Measurements from ENCODE around the gene FN3K.

Gene FN3K

DNA sequence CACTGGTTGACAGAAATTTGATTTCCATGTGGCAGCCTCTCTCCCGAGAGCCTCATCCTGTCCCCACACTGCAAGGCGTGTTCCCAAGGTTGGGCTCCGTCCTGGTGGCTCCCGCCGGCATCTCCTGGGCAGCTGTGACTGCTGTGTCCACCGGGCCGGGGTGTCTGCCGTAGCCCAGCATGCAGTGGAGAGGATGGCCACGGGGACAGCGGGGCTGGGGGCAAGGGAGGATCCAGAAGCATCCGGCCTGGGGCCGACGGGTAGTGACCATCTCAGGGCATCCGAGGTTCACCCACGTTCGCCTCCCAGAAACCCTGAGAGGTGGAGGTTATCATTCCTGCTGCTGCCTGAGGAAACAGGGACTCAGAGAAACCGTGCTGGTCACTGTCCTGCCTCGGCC is 29.7 kb upstream of the FN3K start:
- Histone ChIP-seq H3K9me3 (no peaks in the 10 kb centered on the region), H3K4me1 (peaks cover 0 to 25% (median 5%) of the 10 kb centered on the region in 4 donors), H3K27ac (no peak overlapping the region), H3K27me3 (peaks cover 0 to 3% of the 10 kb centered on the region in 2 donors), H3K36me3 (no peaks in the 10 kb centered on the region), H3K4me3 (no peak overlapping the region)
- TF ChIP-seq, protein P1, sequence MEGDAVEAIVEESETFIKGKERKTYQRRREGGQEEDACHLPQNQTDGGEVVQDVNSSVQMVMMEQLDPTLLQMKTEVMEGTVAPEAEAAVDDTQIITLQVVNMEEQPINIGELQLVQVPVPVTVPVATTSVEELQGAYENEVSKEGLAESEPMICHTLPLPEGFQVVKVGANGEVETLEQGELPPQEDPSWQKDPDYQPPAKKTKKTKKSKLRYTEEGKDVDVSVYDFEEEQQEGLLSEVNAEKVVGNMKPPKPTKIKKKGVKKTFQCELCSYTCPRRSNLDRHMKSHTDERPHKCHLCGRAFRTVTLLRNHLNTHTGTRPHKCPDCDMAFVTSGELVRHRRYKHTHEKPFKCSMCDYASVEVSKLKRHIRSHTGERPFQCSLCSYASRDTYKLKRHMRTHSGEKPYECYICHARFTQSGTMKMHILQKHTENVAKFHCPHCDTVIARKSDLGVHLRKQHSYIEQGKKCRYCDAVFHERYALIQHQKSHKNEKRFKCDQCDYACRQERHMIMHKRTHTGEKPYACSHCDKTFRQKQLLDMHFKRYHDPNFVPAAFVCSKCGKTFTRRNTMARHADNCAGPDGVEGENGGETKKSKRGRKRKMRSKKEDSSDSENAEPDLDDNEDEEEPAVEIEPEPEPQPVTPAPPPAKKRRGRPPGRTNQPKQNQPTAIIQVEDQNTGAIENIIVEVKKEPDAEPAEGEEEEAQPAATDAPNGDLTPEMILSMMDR (IDR thresholded peaks at IDR 0.05), result no peak
- no peak for DNase-seq
- intact Hi-C loops (cut with DNase I; ENCODE audit: low total_unique reads), result no loop called here

DNA sequence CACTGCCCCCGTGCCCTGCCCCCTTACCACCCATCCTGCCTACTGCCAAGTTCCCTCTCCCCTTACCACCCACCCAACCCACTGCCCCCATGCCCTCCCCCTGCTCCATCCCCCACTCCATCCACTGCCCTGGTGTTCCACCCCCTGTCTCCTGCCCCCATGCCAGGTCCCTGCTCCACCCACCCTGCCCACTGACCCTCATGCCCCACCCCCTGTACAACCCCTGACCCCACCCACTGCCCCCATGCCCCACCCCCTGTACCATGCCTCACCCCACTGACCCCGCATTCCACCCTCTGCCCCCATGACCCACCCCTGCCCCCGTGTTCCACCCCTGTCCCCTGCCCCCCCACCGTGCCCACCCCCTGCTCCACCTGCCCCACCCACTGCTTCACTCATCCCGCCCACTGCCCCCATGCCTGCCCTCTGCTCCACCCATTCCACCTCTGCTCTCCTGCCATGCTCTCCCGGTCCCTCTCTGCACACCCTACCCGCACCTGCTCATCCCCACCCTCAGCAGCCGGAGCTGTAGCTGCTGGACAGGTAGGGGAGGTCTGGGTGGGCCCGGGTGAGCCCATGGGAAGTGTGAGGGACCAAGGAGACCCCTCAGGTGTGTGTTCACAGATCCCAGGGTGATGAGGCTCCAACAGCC is 26.3 kb upstream of the FN3K start:
- Histone ChIP-seq H3K27me3 (peaks cover 0 to 3% of the 10 kb centered on the region in 2 donors), H3K9me3 (no peaks in the 10 kb centered on the region), H3K4me1 (peaks cover 0 to 9% (median 1%) of the 10 kb centered on the region in 4 donors), H3K36me3 (no peaks in the 10 kb centered on the region), H3K27ac (no peak overlapping the region), H3K4me3 (no peak overlapping the region)
- TF ChIP-seq, protein P1 (IDR thresholded peaks at IDR 0.05), result no peak
- DNase-seq, result no peak
- intact Hi-C loops (cut with DNase I; ENCODE audit: low total_unique reads), result no loop called here

DNA sequence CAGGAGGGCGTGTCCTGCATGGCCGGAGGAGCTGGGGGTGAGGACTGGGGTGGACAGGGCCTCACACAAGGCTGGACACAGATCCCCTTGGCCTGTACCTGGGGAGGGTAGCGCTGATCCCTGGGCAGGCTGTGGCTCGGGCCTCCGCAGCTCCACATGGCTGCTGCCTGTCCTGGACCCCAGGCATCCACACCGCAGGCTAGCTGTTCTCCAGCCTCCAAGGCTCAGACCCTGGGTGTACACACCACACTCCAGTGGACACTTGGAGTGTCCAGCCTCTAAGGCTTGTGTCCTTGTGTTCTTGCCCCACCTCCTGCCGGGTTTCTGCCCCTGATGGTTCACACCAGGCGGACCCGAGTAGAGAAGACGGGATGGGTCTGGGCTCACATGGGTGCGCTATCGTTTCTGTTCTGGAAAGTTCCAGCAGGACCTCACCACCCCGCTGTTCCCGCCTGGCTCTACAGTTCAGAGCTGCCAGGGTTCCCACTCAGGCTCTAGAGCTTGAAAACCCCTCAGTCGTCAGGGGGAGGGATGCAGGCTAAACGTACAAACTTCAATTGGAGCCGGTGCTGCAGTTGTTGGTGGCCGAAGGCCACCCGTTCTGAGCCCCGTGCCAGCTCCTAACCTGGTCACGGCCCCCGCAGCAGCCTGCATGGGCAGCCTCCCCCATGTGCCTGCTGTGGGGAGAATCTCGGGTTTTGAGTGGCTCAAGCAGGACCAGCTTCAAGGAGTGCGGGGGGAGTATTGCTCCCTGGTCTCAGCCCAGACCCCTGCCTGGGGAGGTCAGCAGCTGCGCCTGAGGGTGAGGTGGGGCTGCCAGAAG is 25.5 kb upstream of the FN3K start:
- Histone ChIP-seq H3K4me3 (no peak overlapping the region), H3K9me3 (no peaks in the 10 kb centered on the region), H3K4me1 (peaks cover 0 to 9% (median 1%) of the 10 kb centered on the region in 4 donors), H3K27me3 (peaks cover 0 to 3% of the 10 kb centered on the region in 2 donors), H3K27ac (no peak overlapping the region), H3K36me3 (no peaks in the 10 kb centered on the region)
- intact Hi-C loops (cut with DNase I; ENCODE audit: low total_unique reads), result no loop called here
- TF ChIP-seq, protein P1 (IDR thresholded peaks at IDR 0.05), result no peak
- no peak for DNase-seq

DNA sequence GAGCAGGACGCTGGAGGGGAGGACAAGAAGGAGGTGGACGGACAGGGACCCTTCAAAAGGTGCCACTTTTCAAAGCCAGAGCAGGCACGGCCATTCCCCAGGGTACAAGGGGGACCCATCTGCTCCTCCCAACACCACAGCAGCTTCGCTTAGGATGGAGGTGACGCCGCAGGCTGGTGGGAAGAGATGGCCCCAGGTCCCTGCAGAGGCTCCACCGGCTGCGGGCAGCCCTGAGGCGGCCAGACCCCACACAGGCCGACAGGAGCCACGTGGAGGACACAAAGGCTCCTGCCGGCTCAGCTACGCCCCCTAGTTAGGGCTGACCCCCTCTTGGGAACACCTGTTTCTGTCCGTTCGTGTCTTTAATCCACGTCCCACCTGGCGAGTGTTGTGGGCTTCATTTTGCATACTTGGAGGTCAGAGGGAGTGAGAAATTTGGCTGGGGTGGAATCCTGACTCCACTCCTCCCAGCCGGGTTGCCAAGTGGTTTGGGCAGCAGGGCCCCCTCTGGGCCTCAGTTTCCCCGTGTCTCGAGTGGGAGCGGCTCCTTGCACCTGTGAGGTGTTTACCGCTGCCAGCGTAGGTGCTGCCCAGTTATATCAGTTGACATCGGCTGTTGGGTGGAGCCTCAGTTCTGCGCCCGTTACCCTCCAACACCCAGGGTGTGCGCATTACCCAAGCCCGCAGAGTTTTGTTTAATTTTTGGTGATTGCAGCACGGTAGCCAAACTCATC is 24.7 kb upstream of the FN3K start:
- Histone ChIP-seq H3K27me3 (peaks cover 0 to 3% of the 10 kb centered on the region in 2 donors), H3K9me3 (no peaks in the 10 kb centered on the region), H3K4me1 (peaks cover 0 to 10% (median 3%) of the 10 kb centered on the region in 4 donors), H3K36me3 (no peaks in the 10 kb centered on the region), H3K27ac (no peak overlapping the region), H3K4me3 (no peak overlapping the region)
- TF ChIP-seq, protein P1 (IDR thresholded peaks at IDR 0.05), result no peak
- intact Hi-C loops (cut with DNase I; ENCODE audit: low total_unique reads), result no loop called here
- DNase-seq, result no peak

DNA sequence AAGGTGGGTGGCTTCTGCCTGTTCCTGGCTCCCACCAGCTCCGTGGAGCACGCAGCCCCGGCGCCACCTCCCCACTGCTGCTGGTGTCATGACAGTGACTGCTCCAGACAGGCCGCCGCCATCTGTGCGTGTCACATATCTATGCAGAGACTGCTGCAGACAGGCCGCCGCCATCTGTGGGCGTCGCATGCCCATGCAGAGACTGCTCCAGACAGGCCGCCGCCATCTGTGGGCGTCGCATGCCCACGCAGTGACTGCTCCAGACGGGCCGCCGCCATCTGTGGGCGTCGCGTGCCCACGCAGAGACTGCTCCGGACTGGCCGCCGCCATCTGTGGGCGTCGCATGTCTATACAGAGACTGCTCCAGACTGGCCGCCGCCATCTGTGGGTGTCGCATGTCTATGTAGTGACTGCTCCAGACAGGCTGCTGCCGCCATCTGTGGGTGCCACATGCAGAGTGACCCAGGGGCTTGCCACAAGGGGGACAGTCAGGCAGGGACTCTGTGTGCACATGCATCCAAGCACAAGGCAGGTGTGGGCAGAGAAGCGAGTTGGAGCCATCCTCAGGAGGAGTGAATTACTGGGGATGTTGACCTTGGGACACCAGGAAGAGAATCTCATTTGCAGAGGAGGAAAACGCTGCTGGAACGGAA is 22.2 kb upstream of the FN3K start:
- DNase-seq, result no peak
- H3K27me3 ChIP-seq, result peaks cover 0 to 3% of the 10 kb centered on the region in 2 donors

More for the DNA sequence above, 22.2 kb upstream of the FN3K start:
- intact Hi-C loops (cut with DNase I; ENCODE audit: low total_unique reads), result no loop called here
- TF ChIP-seq, protein P1 (IDR thresholded peaks at IDR 0.05), result no peak
- Histone ChIP-seq H3K4me3 (no peak overlapping the region), H3K4me1 (peaks cover 0 to 24% (median 19%) of the 10 kb centered on the region in 4 donors), H3K36me3 (no peaks in the 10 kb centered on the region), H3K9me3 (no peaks in the 10 kb centered on the region), H3K27ac (no peak overlapping the region)
